CD8-positive, alpha-beta memory T cell (primary cell): Measurements from ENCODE around the gene LTBP1. TPM values are rescaled to one million over a fixed set of nuclear protein-coding genes. Genes with fewer than 3 reads are reported as not detected.
A peak's percentile ranks its signal among the peaks of the same experiment; 100 is the strongest.

Experiments
- CTCF ChIA-PET: fragments of 350-600 bp; sonication (Branson Sonifier 250); formaldehyde crosslinking; loops from one replicate; lab custom pipeline; 2021; ENCODE audit warnings: antibody characterized with exemption; lab: Charles Lee
- POLR2A ChIA-PET: fragments of 350-600 bp; sonication (Branson Sonifier 250); formaldehyde crosslinking; loops from one replicate; lab custom pipeline; 2021; ENCODE audit warnings: antibody characterized with exemption; lab: Charles Lee
- DNase-seq, 5 donors: peaks; one replicate each; pipeline versions ENCODE4 v3.0.0 to v3.0.0-alpha.2; 2020 to 2022; ENCODE audit warnings: mixed read lengths in 1 of 5
- H3K27ac ChIP-seq: one replicate; pipeline ENCODE4 v1.7.0; 2013; ENCODE audit warnings: low read depth, mild to moderate bottlenecking, low read length, moderate library complexity
- H3K27me3 ChIP-seq: 2 replicates; pipeline ENCODE4 v1.7.0; 2013; ENCODE audit warnings: low read length, mild to moderate bottlenecking; ENCODE audit not compliant: insufficient read depth, poor library complexity, severe bottlenecking
- H3K36me3 ChIP-seq: 2 replicates; pipeline ENCODE4 v1.7.0; 2013; ENCODE audit warnings: mild to moderate bottlenecking, low read length, moderate library complexity; ENCODE audit not compliant: insufficient read depth
- H3K4me1 ChIP-seq: 2 replicates; pipeline ENCODE4 v1.7.0; 2013; ENCODE audit warnings: mild to moderate bottlenecking, low read length, moderate library complexity; ENCODE audit not compliant: insufficient read depth
- H3K4me3 ChIP-seq: 2 replicates; pipeline ENCODE4 v1.7.0; 2013; ENCODE audit warnings: mild to moderate bottlenecking, low read length
- H3K9me3 ChIP-seq: 2 replicates; pipeline ENCODE4 v1.7.0; 2013; ENCODE audit warnings: mild to moderate bottlenecking, low read length
- H3K27ac Mint-ChIP-seq, 8 donors: one replicate each; pipeline ENCODE4 v1.8.0; 2020 to 2021; ENCODE audit warnings: mixed read lengths in 8 of 8, mild to moderate bottlenecking in 6 of 8, inconsistent platforms in 3 of 8, moderate library complexity in 3 of 8
- H3K27me3 Mint-ChIP-seq, 2 donors: one replicate each; pipeline ENCODE4 v1.8.0; 2020 to 2021; ENCODE audit warnings: mixed read lengths in 2 of 2, mild to moderate bottlenecking in 1 of 2, moderate library complexity in 1 of 2
- H3K36me3 Mint-ChIP-seq, 3 donors: one replicate each; pipeline ENCODE4 v1.8.0; 2020 to 2021; ENCODE audit warnings: mixed read lengths in 3 of 3, inconsistent platforms in 1 of 3, mild to moderate bottlenecking in 1 of 3
- H3K4me1 Mint-ChIP-seq, 3 donors: one replicate each; pipeline ENCODE4 v1.8.0; 2020 to 2021; ENCODE audit warnings: mixed read lengths in 3 of 3, inconsistent platforms in 1 of 3, mild to moderate bottlenecking in 1 of 3
- H3K4me3 Mint-ChIP-seq, 7 donors: one replicate each; pipeline ENCODE4 v1.8.0; 2020 to 2021; ENCODE audit warnings: mixed read lengths in 7 of 7, mild to moderate bottlenecking in 6 of 7, moderate library complexity in 4 of 7, inconsistent platforms in 2 of 7
- H3K9me3 Mint-ChIP-seq, 5 donors: one replicate each; pipeline ENCODE4 v1.8.0; 2020 to 2022; ENCODE audit warnings: mixed read lengths in 5 of 5, mild to moderate bottlenecking in 3 of 5, moderate library complexity in 2 of 5, inconsistent platforms in 1 of 5
- polyA plus RNA-seq: library from polyadenylated mRNA; unstranded; fragments of 300-500 nt; fragmentation: Illumina TruSeq; gene quantifications from one replicate; pipeline ENCODE4 v1.2.3, GENCODE V29; 2021
- total RNA-seq, 2 experiments: library from RNA; stranded (reverse); gene quantifications; one replicate each; pipeline ENCODE4 v1.2.3, GENCODE V29; 2021

Gene LTBP1
- total and polyA plus RNA-seq, 3 experiments from 2014 or later: not detected

DNA sequence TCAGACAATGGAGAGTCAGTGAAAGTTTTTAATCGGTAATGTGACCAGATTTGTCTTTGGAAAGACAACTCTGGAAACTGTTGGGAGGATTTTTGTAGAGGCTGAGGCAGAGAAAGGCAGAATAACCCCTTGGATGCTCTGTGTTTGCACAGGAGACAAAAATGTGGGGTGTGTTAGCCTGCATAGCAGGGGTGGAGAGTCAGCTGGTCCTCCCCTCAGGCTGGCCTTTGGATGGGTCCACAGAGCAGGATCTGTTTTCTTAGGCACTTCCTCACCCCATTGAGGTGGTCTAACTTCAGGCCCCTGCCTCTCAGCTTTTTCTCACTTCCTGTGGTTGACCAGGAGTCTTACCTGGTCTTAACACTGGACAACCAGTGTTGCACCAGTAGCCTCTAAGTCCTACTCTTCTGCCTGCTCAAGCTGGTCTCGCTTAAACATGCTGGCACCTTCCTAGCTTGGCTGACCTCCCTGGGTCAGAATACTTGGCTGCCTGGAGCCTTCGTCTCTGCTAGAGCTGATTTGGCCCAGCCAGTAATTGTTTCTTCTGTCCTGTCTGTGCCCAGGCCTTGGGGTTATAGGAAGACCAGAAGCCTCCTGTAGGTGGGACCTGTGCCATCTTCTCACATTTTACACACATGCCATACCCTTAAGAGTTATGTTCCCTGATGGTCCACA is 269.9 kb downstream of the LTBP1 start:
- DNase-seq: no peak
- H3K4me3 Mint-ChIP-seq: no peak overlapping the region
- Histone ChIP-seq H3K4me1 (no peaks in the 10 kb centered on the region), H3K27ac (no peak overlapping the region), H3K4me3 (no peak overlapping the region), H3K27me3 (no peaks in the 10 kb centered on the region), H3K36me3 (no peaks in the 10 kb centered on the region), H3K9me3 (no peaks in the 10 kb centered on the region)
- no peaks in the 10 kb centered on the region for H3K4me1 Mint-ChIP-seq
- POLR2A ChIA-PET: no interaction called here
- H3K36me3 Mint-ChIP-seq: no peaks in the 10 kb centered on the region
- peaks cover 0 to 3% of the 10 kb centered on the region in 2 donors for H3K27me3 Mint-ChIP-seq
- no peaks in the 10 kb centered on the region for H3K9me3 Mint-ChIP-seq
- CTCF ChIA-PET: no interaction called here
- H3K27ac Mint-ChIP-seq: peak overlapping the region in 1 of 8 donors; percentile 47

DNA sequence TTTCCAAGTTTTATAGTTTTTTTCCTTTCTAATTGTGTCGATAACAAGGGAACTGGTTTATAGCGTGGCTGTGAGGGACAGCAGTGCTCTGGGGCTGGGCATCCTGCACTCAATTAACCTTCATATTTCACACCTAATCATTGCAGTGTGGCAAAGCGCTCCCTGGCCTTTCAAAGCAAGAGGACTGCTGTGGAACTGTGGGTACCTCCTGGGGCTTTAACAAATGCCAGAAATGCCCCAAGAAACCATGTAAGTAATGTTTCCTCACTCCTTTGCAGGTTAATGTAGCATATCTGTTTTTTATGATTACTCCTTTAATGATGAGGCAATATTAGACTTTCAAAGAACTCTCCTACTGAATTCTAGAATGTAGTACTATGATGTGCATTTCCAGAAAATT is 270.7 kb downstream of the LTBP1 start:
- Histone ChIP-seq H3K36me3 (no peaks in the 10 kb centered on the region), H3K4me3 (no peak overlapping the region), H3K9me3 (no peaks in the 10 kb centered on the region), H3K4me1 (no peaks in the 10 kb centered on the region), H3K27me3 (no peaks in the 10 kb centered on the region), H3K27ac (no peak overlapping the region)
- POLR2A ChIA-PET: no interaction called here
- Mint-ChIP-seq H3K36me3 (no peaks in the 10 kb centered on the region), H3K27ac (no peak overlapping the region), H3K4me3 (no peak overlapping the region), H3K27me3 (peaks cover 0 to 9% of the 10 kb centered on the region in 2 donors), H3K9me3 (no peaks in the 10 kb centered on the region), H3K4me1 (no peaks in the 10 kb centered on the region)
- DNase-seq: no peak
- CTCF ChIA-PET: no interaction called here

DNA sequence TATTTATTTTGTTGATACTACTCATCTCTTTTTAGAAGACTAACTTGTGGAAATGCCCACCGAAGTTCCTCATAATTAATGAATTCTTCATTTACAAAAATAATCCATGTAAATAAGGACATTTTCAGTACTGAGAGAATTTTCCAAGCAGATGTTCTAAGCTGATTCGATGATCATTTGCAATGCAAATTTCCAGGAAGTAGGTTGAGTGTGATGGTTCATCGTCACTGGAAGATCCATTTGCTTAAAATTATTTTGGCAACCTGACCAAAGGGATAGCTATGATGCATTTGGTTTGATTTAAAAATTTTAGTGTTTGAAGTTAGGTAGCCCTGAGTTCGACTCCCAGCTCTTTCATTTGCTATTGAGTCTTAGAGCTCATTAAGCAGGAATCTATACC is 272.4 kb downstream of the LTBP1 start:
- Histone ChIP-seq H3K27ac (no peak overlapping the region), H3K27me3 (no peaks in the 10 kb centered on the region), H3K4me1 (no peaks in the 10 kb centered on the region), H3K9me3 (no peaks in the 10 kb centered on the region), H3K4me3 (no peak overlapping the region), H3K36me3 (no peaks in the 10 kb centered on the region)
- no peak overlapping the region for H3K4me3 Mint-ChIP-seq
- ChIA-PET POLR2A (no interaction called here), CTCF (no interaction called here)
- H3K4me1 Mint-ChIP-seq: no peaks in the 10 kb centered on the region
- no peaks in the 10 kb centered on the region for H3K36me3 Mint-ChIP-seq
- no peaks in the 10 kb centered on the region for H3K9me3 Mint-ChIP-seq
- H3K27me3 Mint-ChIP-seq: peaks cover 0 to 10% of the 10 kb centered on the region in 2 donors
- H3K27ac Mint-ChIP-seq: peak overlapping the region in 1 of 8 donors; percentile 15
- no peak for DNase-seq

DNA sequence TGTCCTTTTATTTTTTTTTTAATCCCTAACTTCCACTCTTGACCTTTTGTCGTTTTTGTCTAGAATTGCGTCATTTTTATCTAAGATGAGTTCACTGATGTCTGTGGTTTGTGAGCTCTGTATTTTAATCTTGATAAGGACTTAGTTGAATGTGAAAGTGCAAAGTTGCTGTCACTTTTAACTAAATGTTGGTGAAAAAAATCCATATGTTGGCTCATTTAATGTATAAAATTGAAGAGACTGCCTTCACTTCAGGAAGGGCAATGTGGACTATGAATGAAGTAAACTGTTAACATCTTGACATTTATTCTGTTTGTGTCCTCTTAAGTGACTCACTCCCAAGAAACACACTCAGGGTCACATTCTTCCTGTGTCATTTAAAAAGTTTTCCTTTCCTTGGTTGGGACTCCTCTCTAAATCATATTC is 273.1 kb downstream of the LTBP1 start:
- H3K4me3 ChIP-seq: no peak overlapping the region
- DNase-seq: no peak
- no peak overlapping the region for H3K4me3 Mint-ChIP-seq
- no peaks in the 10 kb centered on the region for H3K36me3 Mint-ChIP-seq
- no peaks in the 10 kb centered on the region for H3K4me1 Mint-ChIP-seq
- peak overlapping the region in 1 of 8 donors; percentile 9 for H3K27ac Mint-ChIP-seq
- H3K36me3 ChIP-seq: no peaks in the 10 kb centered on the region
- POLR2A ChIA-PET: no interaction called here
- H3K27me3 Mint-ChIP-seq: peaks cover 0 to 13% of the 10 kb centered on the region in 2 donors
- H3K9me3 Mint-ChIP-seq: no peaks in the 10 kb centered on the region
- H3K9me3 ChIP-seq: no peaks in the 10 kb centered on the region
- CTCF ChIA-PET: no interaction called here
- H3K4me1 ChIP-seq: no peaks in the 10 kb centered on the region
- no peak overlapping the region for H3K27ac ChIP-seq
- no peaks in the 10 kb centered on the region for H3K27me3 ChIP-seq

DNA sequence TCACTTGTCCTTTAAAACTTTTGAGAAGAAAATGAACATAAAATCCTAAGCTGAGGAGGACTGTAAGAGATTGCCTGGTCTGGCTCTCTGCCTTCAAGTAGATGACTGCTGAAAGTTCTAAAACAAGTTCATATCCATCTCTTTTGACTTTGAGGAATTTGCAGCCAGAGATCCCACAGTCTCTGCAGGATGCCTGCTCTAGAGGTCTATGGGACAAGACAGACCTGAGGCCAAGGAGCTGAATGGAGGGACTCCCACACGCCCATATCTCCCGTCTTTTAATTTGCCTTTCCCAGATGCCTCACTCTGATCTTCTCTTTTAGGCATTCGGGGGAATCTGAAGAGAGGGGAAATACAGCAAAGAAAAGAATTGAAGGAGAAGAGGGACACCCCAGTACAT is 273.8 kb downstream of the LTBP1 start:
- Histone ChIP-seq H3K9me3 (no peaks in the 10 kb centered on the region), H3K4me1 (no peaks in the 10 kb centered on the region), H3K36me3 (no peaks in the 10 kb centered on the region), H3K4me3 (no peak overlapping the region), H3K27me3 (no peaks in the 10 kb centered on the region), H3K27ac (no peak overlapping the region)
- Mint-ChIP-seq H3K4me1 (no peaks in the 10 kb centered on the region), H3K27ac (no peak overlapping the region), H3K36me3 (no peaks in the 10 kb centered on the region), H3K9me3 (no peaks in the 10 kb centered on the region), H3K4me3 (no peak overlapping the region), H3K27me3 (peaks cover 0 to 13% of the 10 kb centered on the region in 2 donors)
- CTCF ChIA-PET: no interaction called here
- POLR2A ChIA-PET: interaction anchor here (0.6 kb wide), 1 partner anchor 36 kb away, joined by 4 read pairs; no protein-coding TSS in a partner anchor
- DNase-seq: no peak

DNA sequence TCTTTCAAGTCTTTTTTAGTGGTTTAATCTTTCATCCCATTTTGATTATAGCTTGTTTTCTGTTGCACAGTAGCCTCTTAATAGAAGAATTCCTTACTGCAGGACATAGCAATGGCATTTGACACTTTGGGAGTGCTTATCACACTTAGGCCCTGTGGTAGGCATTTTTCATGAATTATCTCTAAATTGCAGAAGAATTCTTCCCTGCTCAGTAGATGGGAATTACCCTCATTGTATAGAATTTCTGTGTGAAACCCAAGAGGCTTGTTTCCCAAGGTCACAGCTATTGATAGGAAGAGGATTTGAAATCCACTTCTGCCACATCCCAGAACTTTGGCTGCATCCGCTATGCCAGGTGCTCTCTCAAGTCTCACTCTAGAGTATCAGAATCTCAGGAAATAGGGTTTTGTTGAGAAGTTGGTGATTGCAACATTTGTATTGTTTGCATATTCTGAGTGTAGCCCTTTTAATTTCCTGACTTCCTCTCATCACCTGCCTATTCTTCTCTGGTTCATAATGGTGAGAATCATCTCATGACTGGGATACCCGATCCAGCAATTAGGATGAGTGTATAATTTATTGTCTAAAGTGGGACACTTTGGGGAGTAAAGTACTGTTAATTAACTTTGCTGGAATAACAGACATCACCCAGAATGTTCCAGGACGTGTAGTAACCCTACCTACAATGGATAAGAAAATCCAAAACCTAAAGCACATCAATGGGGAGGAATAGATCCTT is 274.5 kb downstream of the LTBP1 start:
- Histone ChIP-seq H3K4me1 (no peaks in the 10 kb centered on the region), H3K36me3 (no peaks in the 10 kb centered on the region), H3K4me3 (no peak overlapping the region), H3K27me3 (no peaks in the 10 kb centered on the region), H3K27ac (no peak overlapping the region), H3K9me3 (no peaks in the 10 kb centered on the region)
- Mint-ChIP-seq H3K4me1 (no peaks in the 10 kb centered on the region), H3K4me3 (no peak overlapping the region), H3K27ac (no peak overlapping the region), H3K27me3 (peaks cover 0 to 13% of the 10 kb centered on the region in 2 donors), H3K9me3 (no peaks in the 10 kb centered on the region), H3K36me3 (peaks cover 0 to 2% (median 0%) of the 10 kb centered on the region in 3 donors)
- POLR2A ChIA-PET: interaction anchor here (0.6 kb wide), 1 partner anchor 35 kb away, joined by 4 read pairs; no protein-coding TSS in a partner anchor
- CTCF ChIA-PET: no interaction called here
- DNase-seq: no peak

DNA sequence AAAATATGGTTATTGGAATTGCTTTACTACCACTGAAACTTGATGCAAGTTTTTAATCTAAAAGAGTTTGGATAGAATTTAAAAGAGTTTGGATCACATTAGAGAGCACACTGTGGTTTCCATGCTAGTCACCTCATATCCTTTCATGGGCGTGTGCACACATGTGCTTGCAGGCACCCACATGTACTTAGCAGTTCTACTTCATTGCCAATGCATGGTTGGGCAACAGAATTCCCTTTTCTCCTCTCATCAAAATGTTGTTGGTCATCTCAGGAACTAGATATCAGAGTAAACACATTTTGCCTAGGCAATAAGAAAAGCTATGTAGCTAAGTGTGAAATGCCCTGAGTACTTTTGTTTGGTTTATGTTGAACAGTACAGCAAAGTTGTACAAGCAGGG is 275.6 kb downstream of the LTBP1 start:
- no peaks in the 10 kb centered on the region for H3K27me3 ChIP-seq
- Mint-ChIP-seq H3K9me3 (no peaks in the 10 kb centered on the region), H3K27ac (no peak overlapping the region), H3K27me3 (peaks cover 0 to 13% of the 10 kb centered on the region in 2 donors), H3K4me3 (no peak overlapping the region), H3K36me3 (peaks cover 0 to 3% (median 0%) of the 10 kb centered on the region in 3 donors), H3K4me1 (no peaks in the 10 kb centered on the region)
- DNase-seq: no peak
- no peaks in the 10 kb centered on the region for H3K36me3 ChIP-seq
- H3K4me1 ChIP-seq: no peaks in the 10 kb centered on the region
- ChIA-PET CTCF (no interaction called here), POLR2A (no interaction called here)
- H3K4me3 ChIP-seq: no peak overlapping the region
- no peaks in the 10 kb centered on the region for H3K9me3 ChIP-seq
- no peak overlapping the region for H3K27ac ChIP-seq

DNA sequence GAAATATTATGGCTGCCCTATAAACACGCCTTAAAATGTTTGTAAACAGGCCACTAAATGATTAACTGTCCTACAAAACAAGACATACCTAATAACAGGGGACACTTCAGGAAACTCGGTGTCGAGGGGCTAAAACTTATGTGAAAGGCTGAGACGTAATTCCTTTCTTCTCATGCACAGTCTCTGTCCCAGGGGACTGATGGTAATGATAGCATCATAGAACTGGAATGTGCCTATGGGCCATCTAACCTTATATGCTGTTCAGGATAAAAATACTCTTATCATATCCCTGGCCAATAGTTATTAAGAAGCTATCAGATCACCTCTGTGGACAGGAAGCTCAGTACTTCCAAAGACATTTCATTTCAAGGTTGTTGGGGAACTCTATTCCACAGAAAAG is 277.1 kb downstream of the LTBP1 start:
- no peak for DNase-seq
- Histone ChIP-seq H3K27me3 (no peaks in the 10 kb centered on the region), H3K27ac (no peak overlapping the region), H3K4me1 (no peaks in the 10 kb centered on the region), H3K4me3 (no peak overlapping the region), H3K9me3 (no peaks in the 10 kb centered on the region), H3K36me3 (no peaks in the 10 kb centered on the region)
- H3K27ac Mint-ChIP-seq: no peak overlapping the region
- no peak overlapping the region for H3K4me3 Mint-ChIP-seq
- H3K4me1 Mint-ChIP-seq: no peaks in the 10 kb centered on the region
- peaks cover 2 to 13% of the 10 kb centered on the region in 2 donors for H3K27me3 Mint-ChIP-seq
- H3K36me3 Mint-ChIP-seq: peaks cover 0 to 3% (median 0%) of the 10 kb centered on the region in 3 donors
- no peaks in the 10 kb centered on the region for H3K9me3 Mint-ChIP-seq
- ChIA-PET CTCF (no interaction called here), POLR2A (no interaction called here)
